Keratinocyte (primary cell): ENCODE measurements around the gene CORO7. TPM values are rescaled to one million over a fixed set of nuclear protein-coding genes. Genes with fewer than 3 reads are reported as not detected.

Experiments
- DNase-seq: peaks from one replicate; pipeline ENCODE4 v3.0.0-alpha.2; 2011; ENCODE audit warnings: low read depth, missing footprints, low spot score
- FAIRE-seq: peaks from 2 replicates; lab custom pipeline; 2011; peaks lifted over from hg19 to GRCh38; lab: Jason Lieb, UNC
- H2AFZ ChIP-seq: 2 replicates; pipeline ENCODE4 v1.6.0; 2012; ENCODE audit warnings: low read length, control low read depth, inconsistent platforms; ENCODE audit not compliant: control insufficient read depth
- H3K27ac ChIP-seq: 2 replicates; pipeline ENCODE4 v1.5.1; 2011; ENCODE audit warnings: low read length; ENCODE audit not compliant: control insufficient read depth, insufficient read depth
- H3K27me3 ChIP-seq: 3 replicates; pipeline ENCODE4 v1.6.0; 2011; ENCODE audit warnings: low read length; ENCODE audit not compliant: control insufficient read depth, insufficient read depth; ENCODE audit errors: extremely low read depth
- H3K36me3 ChIP-seq, 2 experiments: 2 replicates in 1 of 2; 3 replicates in 1 of 2; pipeline ENCODE4 v1.5.1; 2011; ENCODE audit warnings: low read length in 2 of 2, mild to moderate bottlenecking in 1 of 2; ENCODE audit not compliant: control insufficient read depth in 2 of 2, insufficient read depth in 2 of 2; ENCODE audit errors: extremely low read depth in 1 of 2
- H3K4me1 ChIP-seq: 3 replicates; pipeline ENCODE4 v1.5.1; 2011; ENCODE audit warnings: low read length; ENCODE audit not compliant: control insufficient read depth, insufficient read depth; ENCODE audit errors: extremely low read depth
- H3K4me2 ChIP-seq: 3 replicates; pipeline ENCODE4 v1.6.0; 2011; ENCODE audit warnings: low read depth, low read length; ENCODE audit not compliant: control insufficient read depth, insufficient read depth; ENCODE audit errors: extremely low read depth
- H3K4me3 ChIP-seq, 3 experiments: fragments of 200-600 bp in 1 of 3; sonication (generic) in 1 of 3; 2 replicates in 2 of 3; 3 replicates in 1 of 3; pipeline ENCODE4 v1.5.1; 2011 to 2016; ENCODE audit warnings: low read length in 3 of 3, mild to moderate bottlenecking in 3 of 3, control low read depth in 2 of 3, inconsistent platforms in 1 of 3, low read depth in 1 of 3, mixed read lengths in 1 of 3, mixed run types in 1 of 3, moderate library complexity in 1 of 3; ENCODE audit not compliant: control insufficient read depth in 2 of 3, insufficient read depth in 2 of 3; ENCODE audit errors: extremely low read depth in 1 of 3
- H3K79me2 ChIP-seq: 2 replicates; pipeline ENCODE4 v1.6.0; 2012; ENCODE audit warnings: low read length; ENCODE audit not compliant: control insufficient read depth, insufficient read depth
- H3K9ac ChIP-seq: 3 replicates; pipeline ENCODE4 v1.6.0; 2011; ENCODE audit warnings: low read length; ENCODE audit not compliant: control insufficient read depth, insufficient read depth; ENCODE audit errors: extremely low read depth
- H3K9me1 ChIP-seq: 3 replicates; pipeline ENCODE4 v1.6.0; 2011; ENCODE audit warnings: low read length; ENCODE audit not compliant: control insufficient read depth, insufficient read depth; ENCODE audit errors: extremely low read depth
- H3K9me3 ChIP-seq: 2 replicates; pipeline ENCODE4 v1.5.1; 2012; ENCODE audit warnings: low read depth, low read length; ENCODE audit not compliant: control insufficient read depth
- H4K20me1 ChIP-seq: 3 replicates; pipeline ENCODE4 v1.6.0; 2011; ENCODE audit warnings: low read length; ENCODE audit not compliant: control insufficient read depth, insufficient read depth; ENCODE audit errors: extremely low read depth
- EZH2 ChIP-seq: IDR thresholded peaks from one replicate; pipeline ENCODE4 v1.6.1; 2012; ENCODE audit warnings: inconsistent platforms, mild to moderate bottlenecking, low read length, moderate library complexity
- dilution Hi-C: fragments of 300-500 bp; cut with MboI; formaldehyde crosslinking; loops from one replicate; pipeline ENCODE4 v1.7.0; 2020; ENCODE audit warnings: low sequenced_read_pairs; ENCODE audit not compliant: extremely low pct_ligation_motif_present
- polyA plus RNA-seq, 5 experiments: library from polyadenylated mRNA; depleted of rRNA in 3 of 5; stranded (reverse) in 3 of 5; stranded (forward) in 1 of 5; unstranded in 1 of 5; fragments of >200 nt; gene quantifications; 1 replicate in 1 of 5; 2 replicates in 3 of 5; 3 replicates in 1 of 5; pipeline versions ENCODE4 v1.2.1 to v1.2.3, GENCODE V29; 2011 to 2012; ENCODE audit warnings: missing spikeins in 2 of 5, low read depth in 1 of 5, low replicate concordance in 1 of 5
- TF ChIP-seq, protein P1 (sequence below), 3 experiments: IDR thresholded peaks in 1 of 3; conservative IDR thresholded peaks in 1 of 3; optimal IDR thresholded peaks in 1 of 3; 2 replicates in 2 of 3; 3 replicates in 1 of 3; pipeline versions ENCODE3 to v1.5.1; 2011; ENCODE audit warnings: low read length in 3 of 3, mild to moderate bottlenecking in 3 of 3, moderate library complexity in 2 of 3, control low read depth in 1 of 3, inconsistent platforms in 1 of 3; ENCODE audit not compliant: insufficient read depth in 2 of 3; ENCODE audit errors: extremely low read depth in 1 of 3

Gene CORO7
- polyA plus RNA-seq, 1 donor (not counting 4 experiments of a cell fraction or from before 2014, with no cell fraction given): 8.4 TPM

DNA sequence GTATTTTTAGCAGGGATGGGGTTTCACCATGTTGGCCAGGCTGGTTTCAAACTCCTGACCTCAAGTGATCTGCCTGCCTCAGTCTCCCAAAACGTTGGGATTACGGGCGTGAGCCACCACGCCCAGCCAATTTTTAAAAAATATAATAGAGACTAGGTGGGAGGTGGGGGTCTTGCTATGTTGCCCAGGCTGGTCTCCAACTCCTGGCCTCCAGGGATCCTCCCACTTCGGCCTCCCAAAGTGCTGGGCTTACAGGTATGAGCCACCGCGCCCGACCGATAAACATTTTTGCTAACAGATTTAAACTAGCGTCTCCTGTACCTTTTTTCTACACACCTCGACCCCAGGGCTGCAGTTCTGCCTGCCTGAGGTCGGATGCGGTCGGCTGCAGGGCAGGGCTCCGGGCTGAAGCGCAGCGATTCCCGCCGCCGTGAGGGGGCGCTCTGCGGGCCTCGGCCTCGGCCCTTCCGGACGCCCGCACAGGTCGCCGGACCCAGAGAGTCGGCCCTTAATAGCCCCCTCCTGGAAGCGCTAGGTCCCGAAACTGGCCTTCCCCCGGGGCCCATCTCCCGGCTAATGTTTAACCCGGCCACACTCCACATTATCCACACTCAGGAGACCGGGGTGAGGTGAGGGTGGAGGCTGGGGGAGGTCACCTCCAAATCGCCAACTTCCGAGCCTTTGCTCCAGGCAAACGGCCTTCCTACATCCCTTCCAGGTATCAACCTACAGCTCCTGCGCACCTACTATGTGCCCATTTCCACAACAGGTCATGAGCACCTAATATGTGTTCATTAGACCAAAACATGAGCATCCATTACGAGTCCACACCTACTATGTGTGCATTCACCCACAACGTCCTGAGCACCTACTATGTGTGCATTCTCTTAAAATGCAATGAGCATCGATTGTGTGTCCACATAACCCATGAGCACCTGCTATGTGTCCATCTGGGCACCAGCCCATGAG is 102.5 kb downstream of the CORO7 start:
- no peak overlapping the region for H3K4me3 ChIP-seq
- H3K4me1 ChIP-seq: peaks cover 30% of the 10 kb centered on the region
- no peak overlapping the region for H2AFZ ChIP-seq
- no peaks in the 10 kb centered on the region for H4K20me1 ChIP-seq
- no peak overlapping the region for H3K9ac ChIP-seq
- no peaks in the 10 kb centered on the region for H3K36me3 ChIP-seq
- no peak overlapping the region for H3K4me2 ChIP-seq
- dilution Hi-C loops: no loop called here
- no peak overlapping the region for H3K27ac ChIP-seq
- no peaks in the 10 kb centered on the region for H3K9me3 ChIP-seq
- FAIRE-seq (peak; percentile 48), DNase-seq (no peak)
- peaks cover 7% of the 10 kb centered on the region for H3K27me3 ChIP-seq
- H3K79me2 ChIP-seq: peaks cover 23% of the 10 kb centered on the region
- H3K9me1 ChIP-seq: peaks cover 2% of the 10 kb centered on the region
- TF ChIP-seq, protein P1, sequence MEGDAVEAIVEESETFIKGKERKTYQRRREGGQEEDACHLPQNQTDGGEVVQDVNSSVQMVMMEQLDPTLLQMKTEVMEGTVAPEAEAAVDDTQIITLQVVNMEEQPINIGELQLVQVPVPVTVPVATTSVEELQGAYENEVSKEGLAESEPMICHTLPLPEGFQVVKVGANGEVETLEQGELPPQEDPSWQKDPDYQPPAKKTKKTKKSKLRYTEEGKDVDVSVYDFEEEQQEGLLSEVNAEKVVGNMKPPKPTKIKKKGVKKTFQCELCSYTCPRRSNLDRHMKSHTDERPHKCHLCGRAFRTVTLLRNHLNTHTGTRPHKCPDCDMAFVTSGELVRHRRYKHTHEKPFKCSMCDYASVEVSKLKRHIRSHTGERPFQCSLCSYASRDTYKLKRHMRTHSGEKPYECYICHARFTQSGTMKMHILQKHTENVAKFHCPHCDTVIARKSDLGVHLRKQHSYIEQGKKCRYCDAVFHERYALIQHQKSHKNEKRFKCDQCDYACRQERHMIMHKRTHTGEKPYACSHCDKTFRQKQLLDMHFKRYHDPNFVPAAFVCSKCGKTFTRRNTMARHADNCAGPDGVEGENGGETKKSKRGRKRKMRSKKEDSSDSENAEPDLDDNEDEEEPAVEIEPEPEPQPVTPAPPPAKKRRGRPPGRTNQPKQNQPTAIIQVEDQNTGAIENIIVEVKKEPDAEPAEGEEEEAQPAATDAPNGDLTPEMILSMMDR (optimal IDR thresholded peaks at IDR 0.05 in 1 of 3, IDR thresholded peaks at IDR 0.05 in 1 of 3, conservative IDR thresholded peaks at IDR 0.05 in 1 of 3; ENCODE audit: extremely low read depth in 1 of 3, insufficient read depth in 2 of 3, low read length in 3 of 3): peak; percentile 23 to 42 (median 38)
- TF ChIP-seq EZH2: no peak

DNA sequence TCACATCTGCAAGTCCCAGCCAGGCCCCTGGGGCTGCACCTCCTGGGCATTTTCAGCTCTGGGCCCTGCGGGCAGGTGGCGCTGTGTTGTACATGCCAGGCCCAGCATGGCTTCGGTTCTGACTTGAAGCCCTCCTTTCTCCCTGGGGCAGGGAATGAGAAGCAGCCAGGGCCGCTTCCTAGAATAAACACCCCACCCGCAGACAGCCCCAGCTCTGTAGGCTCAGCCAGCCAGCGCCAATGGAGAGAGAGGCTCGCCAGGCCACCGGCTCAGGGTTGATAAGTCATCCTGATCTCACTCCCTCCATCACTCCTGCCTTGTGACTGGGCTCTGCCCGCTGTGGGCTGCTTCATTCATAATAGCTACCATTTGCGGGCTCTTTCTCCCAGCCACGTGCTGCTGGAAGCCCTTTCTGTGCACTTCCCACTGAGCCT is 106.5 kb downstream of the CORO7 start:
- Histone ChIP-seq H3K4me3 (no peak overlapping the region), H3K27ac (no peak overlapping the region), H3K4me2 (no peak overlapping the region), H3K36me3 (no peaks in the 10 kb centered on the region), H3K27me3 (peaks cover 4% of the 10 kb centered on the region), H3K9me1 (no peaks in the 10 kb centered on the region), H3K9ac (no peak overlapping the region), H3K4me1 (peaks cover 22% of the 10 kb centered on the region), H4K20me1 (no peaks in the 10 kb centered on the region), H3K79me2 (no peaks in the 10 kb centered on the region), H2AFZ (peak overlapping the region; percentile 57), H3K9me3 (no peaks in the 10 kb centered on the region)
- FAIRE-seq (no peak), DNase-seq (no peak)
- dilution Hi-C loops: no loop called here
- TF ChIP-seq, protein P1 (optimal IDR thresholded peaks at IDR 0.05 in 1 of 3, IDR thresholded peaks at IDR 0.05 in 1 of 3, conservative IDR thresholded peaks at IDR 0.05 in 1 of 3; ENCODE audit: extremely low read depth in 1 of 3, insufficient read depth in 2 of 3, low read length in 3 of 3): peak; percentile 59 to 81 (median 69)
- no peak for TF ChIP-seq EZH2
